ENCODE data around the gene NOTUM.

- no peak for TF ChIP-seq POLR2A (IDR thresholded peaks at IDR 0.05)
- no peak for TF ChIP-seq CTCF (IDR thresholded peaks at IDR 0.05)
Measured at GRCh38 chr17:81912441-81913309, 48.3 kb downstream of the NOTUM start.
